Panc1 (cell line): Measurements from ENCODE around the gene TBC1D2.

Experiments used
- POLR2AphosphoS5 ChIP-seq: IDR thresholded peaks from 2 replicates; pipeline ENCODE4 v1.6.1; 2012; ENCODE audit warnings: mild to moderate bottlenecking, low read depth, low read length, moderate library complexity
- SIN3A ChIP-seq: IDR thresholded peaks from 2 replicates; pipeline ENCODE4 v1.6.1; 2012; ENCODE audit warnings: low read depth, mild to moderate bottlenecking, low read length, moderate library complexity, borderline replicate concordance; ENCODE audit not compliant: insufficient read depth
- TCF7L2 ChIP-seq: IDR thresholded peaks from 2 replicates; pipeline ENCODE4 v1.6.1; 2011; ENCODE audit warnings: mild to moderate bottlenecking, low read depth, low read length, inconsistent platforms
- TF ChIP-seq, protein P1 (sequence below): fragments of 450-650 bp; IDR thresholded peaks from 2 replicates; pipeline ENCODE4 v1.5.1; 2017; ENCODE audit warnings: mild to moderate bottlenecking

DNA sequence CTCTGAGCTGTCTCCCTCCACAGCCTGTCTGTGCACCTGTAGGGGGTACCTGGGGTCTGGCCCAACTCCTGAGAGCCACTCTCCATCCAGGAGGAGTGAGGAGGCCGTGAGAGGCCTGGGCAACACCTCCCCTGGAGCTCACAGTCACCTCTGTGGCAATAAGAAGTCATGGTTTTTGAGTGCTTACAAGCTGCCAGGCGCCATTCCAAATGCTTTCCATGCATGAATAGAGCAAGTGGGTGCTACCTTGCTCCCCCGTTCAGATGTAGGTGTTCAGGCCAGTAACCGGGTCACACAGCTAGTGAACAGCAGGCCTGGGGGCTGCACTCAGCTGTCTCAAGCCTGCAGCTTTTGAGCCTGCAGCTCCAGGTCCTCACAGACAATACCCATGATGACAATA lies 93.6 kb downstream of the TBC1D2 start:
- TF ChIP-seq, protein P1, sequence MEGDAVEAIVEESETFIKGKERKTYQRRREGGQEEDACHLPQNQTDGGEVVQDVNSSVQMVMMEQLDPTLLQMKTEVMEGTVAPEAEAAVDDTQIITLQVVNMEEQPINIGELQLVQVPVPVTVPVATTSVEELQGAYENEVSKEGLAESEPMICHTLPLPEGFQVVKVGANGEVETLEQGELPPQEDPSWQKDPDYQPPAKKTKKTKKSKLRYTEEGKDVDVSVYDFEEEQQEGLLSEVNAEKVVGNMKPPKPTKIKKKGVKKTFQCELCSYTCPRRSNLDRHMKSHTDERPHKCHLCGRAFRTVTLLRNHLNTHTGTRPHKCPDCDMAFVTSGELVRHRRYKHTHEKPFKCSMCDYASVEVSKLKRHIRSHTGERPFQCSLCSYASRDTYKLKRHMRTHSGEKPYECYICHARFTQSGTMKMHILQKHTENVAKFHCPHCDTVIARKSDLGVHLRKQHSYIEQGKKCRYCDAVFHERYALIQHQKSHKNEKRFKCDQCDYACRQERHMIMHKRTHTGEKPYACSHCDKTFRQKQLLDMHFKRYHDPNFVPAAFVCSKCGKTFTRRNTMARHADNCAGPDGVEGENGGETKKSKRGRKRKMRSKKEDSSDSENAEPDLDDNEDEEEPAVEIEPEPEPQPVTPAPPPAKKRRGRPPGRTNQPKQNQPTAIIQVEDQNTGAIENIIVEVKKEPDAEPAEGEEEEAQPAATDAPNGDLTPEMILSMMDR = no peak
- no peak for TF ChIP-seq POLR2AphosphoS5
- TF ChIP-seq TCF7L2 = no peak
- TF ChIP-seq SIN3A = no peak
